ENCODE measurements around the gene ADAP2. TPM values are rescaled to one million over a fixed set of nuclear protein-coding genes. Genes with fewer than 3 reads are reported as not detected.
A peak's percentile ranks its signal among the peaks of the same experiment; 100 is the strongest.

Gene ADAP2
- total and polyA plus RNA-seq, 8 donors: 1.8 to 28.7 (median 8.0) TPM; not detected in 1

- no peaks in the 10 kb centered on the region for H3K9me3 ChIP-seq
- H3K4me3 ChIP-seq: peak overlapping the region; percentile 57 to 68 (median 61)
- TF ChIP-seq POLR2A (IDR thresholded peaks at IDR 0.05) (no peak), POLR2AphosphoS5 (IDR thresholded peaks at IDR 0.05) (no peak), EP300 (IDR thresholded peaks at IDR 0.05) (no peak)
- TF ChIP-seq, protein P1, sequence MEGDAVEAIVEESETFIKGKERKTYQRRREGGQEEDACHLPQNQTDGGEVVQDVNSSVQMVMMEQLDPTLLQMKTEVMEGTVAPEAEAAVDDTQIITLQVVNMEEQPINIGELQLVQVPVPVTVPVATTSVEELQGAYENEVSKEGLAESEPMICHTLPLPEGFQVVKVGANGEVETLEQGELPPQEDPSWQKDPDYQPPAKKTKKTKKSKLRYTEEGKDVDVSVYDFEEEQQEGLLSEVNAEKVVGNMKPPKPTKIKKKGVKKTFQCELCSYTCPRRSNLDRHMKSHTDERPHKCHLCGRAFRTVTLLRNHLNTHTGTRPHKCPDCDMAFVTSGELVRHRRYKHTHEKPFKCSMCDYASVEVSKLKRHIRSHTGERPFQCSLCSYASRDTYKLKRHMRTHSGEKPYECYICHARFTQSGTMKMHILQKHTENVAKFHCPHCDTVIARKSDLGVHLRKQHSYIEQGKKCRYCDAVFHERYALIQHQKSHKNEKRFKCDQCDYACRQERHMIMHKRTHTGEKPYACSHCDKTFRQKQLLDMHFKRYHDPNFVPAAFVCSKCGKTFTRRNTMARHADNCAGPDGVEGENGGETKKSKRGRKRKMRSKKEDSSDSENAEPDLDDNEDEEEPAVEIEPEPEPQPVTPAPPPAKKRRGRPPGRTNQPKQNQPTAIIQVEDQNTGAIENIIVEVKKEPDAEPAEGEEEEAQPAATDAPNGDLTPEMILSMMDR (IDR thresholded peaks at IDR 0.05): no peak
- H3K4me1 ChIP-seq: peaks cover 13 to 21% (median 16%) of the 10 kb centered on the region in 4 donors
- peaks cover 0 to 34% (median 18%) of the 10 kb centered on the region in 3 donors for H3K27me3 ChIP-seq
- 78 to 83% (median 79%) methylated on average over 11 of the region's 11 CpGs for WGBS, 5 donors
- H3K36me3 ChIP-seq: no peaks in the 10 kb centered on the region
- no peak for DNase-seq
- H3K27ac ChIP-seq: peak overlapping the region in 1 of 5 donors; percentile 73
- intact Hi-C loops (cut with DNase I; ENCODE audit: low total_unique reads): no loop called here
Observed at GRCh38 chr17:30920683-30921543, 832 bp upstream of the ADAP2 start.

GRCh38 chr17:30922235-30923030, 688 bp downstream of the ADAP2 start:
- H3K27me3 ChIP-seq: peaks cover 0 to 34% (median 18%) of the 10 kb centered on the region in 3 donors
- TF ChIP-seq POLR2A (IDR thresholded peaks at IDR 0.05) (no peak), EP300 (IDR thresholded peaks at IDR 0.05) (no peak), POLR2AphosphoS5 (IDR thresholded peaks at IDR 0.05) (no peak)
- TF ChIP-seq, protein P1 (IDR thresholded peaks at IDR 0.05): no peak
- H3K36me3 ChIP-seq: no peaks in the 10 kb centered on the region
- 4 to 6% (median 5%) methylated on average over 48 to 66 of the region's 66 CpGs for WGBS, 5 donors
- H3K27ac ChIP-seq: peak overlapping the region; percentile 42 to 73 (median 51)
- intact Hi-C loops (cut with DNase I; ENCODE audit: low total_unique reads): no loop called here
- H3K9me3 ChIP-seq: no peaks in the 10 kb centered on the region
- DNase-seq: peak in 1 of 2 donors; percentile 37
- H3K4me1 ChIP-seq: peaks cover 13 to 21% (median 16%) of the 10 kb centered on the region in 4 donors
- H3K4me3 ChIP-seq: peak overlapping the region; percentile 57 to 68 (median 61)

- Histone ChIP-seq H3K4me1 (peaks cover 13 to 21% (median 16%) of the 10 kb centered on the region in 4 donors), H3K9me3 (no peaks in the 10 kb centered on the region), H3K27me3 (peaks cover 0 to 34% (median 18%) of the 10 kb centered on the region in 3 donors), H3K4me3 (no peak overlapping the region), H3K27ac (no peak overlapping the region), H3K36me3 (no peaks in the 10 kb centered on the region)
- intact Hi-C loops (cut with DNase I; ENCODE audit: low total_unique reads): no loop called here
- 37 to 62% (median 55%) methylated on average over 2 of the region's 2 CpGs for WGBS, 5 donors
- no peak for DNase-seq
- no peak for TF ChIP-seq POLR2AphosphoS5 (IDR thresholded peaks at IDR 0.05)
- no peak for TF ChIP-seq EP300 (IDR thresholded peaks at IDR 0.05)
- TF ChIP-seq, protein P1 (IDR thresholded peaks at IDR 0.05): no peak
- no peak for TF ChIP-seq POLR2A (IDR thresholded peaks at IDR 0.05)
Observed at GRCh38 chr17:30924341-30924740, 2.6 kb downstream of the ADAP2 start.

- no peak overlapping the region for H3K4me3 ChIP-seq
- no peak for DNase-seq
- H3K36me3 ChIP-seq: no peaks in the 10 kb centered on the region
- H3K27me3 ChIP-seq: peaks cover 0 to 32% (median 18%) of the 10 kb centered on the region in 3 donors
- TF ChIP-seq POLR2A (IDR thresholded peaks at IDR 0.05) (no peak), EP300 (IDR thresholded peaks at IDR 0.05) (no peak), POLR2AphosphoS5 (IDR thresholded peaks at IDR 0.05) (no peak)
- TF ChIP-seq, protein P1 (IDR thresholded peaks at IDR 0.05): no peak
- H3K4me1 ChIP-seq: peaks cover 13 to 16% (median 14%) of the 10 kb centered on the region in 4 donors
- no peaks in the 10 kb centered on the region for H3K9me3 ChIP-seq
- H3K27ac ChIP-seq: no peak overlapping the region
- intact Hi-C loops (cut with DNase I; ENCODE audit: low total_unique reads): no loop called here
- 74 to 86% (median 82%) methylated on average over 6 of the region's 6 CpGs for WGBS, 5 donors
Observed at GRCh38 chr17:30926516-30926915, 4.8 kb downstream of the ADAP2 start.

Data from stomach (tissue), 9 donors.